SK-N-SH treated with all-trans-retinoic acid at 6 μM for 48 hours (cell line): ENCODE measurements around the gene FAM222B.

Source experiments
- ATAC-seq: fragments of 200-7000 bp; cut with Tn5 transposase; 3 replicates; pipeline ENCODE4 v1.9.1; 2020; ENCODE audit warnings: mild to moderate bottlenecking, moderate library complexity
- ARNTL ChIP-seq: fragments of 450-650 bp; formaldehyde crosslinking; IDR thresholded peaks from 2 replicates; pipeline ENCODE4 v1.5.0; 2020; ENCODE audit warnings: low read depth, mild to moderate bottlenecking, moderate library complexity, borderline replicate concordance
- BACH2 ChIP-seq: fragments of 250-450 bp; sonication (Bioruptor Pico); IDR thresholded peaks from 2 replicates; pipeline ENCODE4 v1.9.0; 2021; ENCODE audit warnings: mild to moderate bottlenecking, borderline replicate concordance
- CSDC2 ChIP-seq: fragments of 250-450 bp; sonication (Bioruptor Pico); IDR thresholded peaks from 2 replicates; pipeline ENCODE4 v1.5.0; 2020; ENCODE audit warnings: mild to moderate bottlenecking, moderate library complexity
- CSRNP3 ChIP-seq: fragments of 250-450 bp; sonication (Bioruptor Pico); IDR thresholded peaks from 2 replicates; pipeline ENCODE4 v1.5.1; 2021; ENCODE audit warnings: mild to moderate bottlenecking, moderate library complexity
- ESRRG ChIP-seq: fragments of 250-450 bp; sonication (Bioruptor Pico); IDR thresholded peaks from 2 replicates; pipeline ENCODE4 v1.6.1; 2021; ENCODE audit warnings: mild to moderate bottlenecking
- GLIS3 ChIP-seq: fragments of 250-450 bp; sonication (Bioruptor Pico); IDR thresholded peaks from 2 replicates; pipeline ENCODE4 v1.5.0; 2020; ENCODE audit warnings: mild to moderate bottlenecking, moderate library complexity
- ISL1 ChIP-seq: fragments of 250-450 bp; sonication (Bioruptor Pico); IDR thresholded peaks from 2 replicates; pipeline ENCODE4 v2.1.2; 2022; ENCODE audit warnings: mild to moderate bottlenecking, moderate library complexity
- PATZ1 ChIP-seq: fragments of 250-450 bp; sonication (Bioruptor Pico); IDR thresholded peaks from 2 replicates; pipeline ENCODE4 v1.8.0; 2020; ENCODE audit warnings: mild to moderate bottlenecking, moderate library complexity, borderline replicate concordance
- PPARA ChIP-seq: fragments of 250-450 bp; sonication (Bioruptor Pico); IDR thresholded peaks from 2 replicates; pipeline ENCODE4 v1.5.0; 2020; ENCODE audit warnings: mild to moderate bottlenecking, borderline replicate concordance
- RARB ChIP-seq: fragments of 250-450 bp; sonication (Bioruptor Pico); IDR thresholded peaks from 2 replicates; pipeline ENCODE4 v1.8.0; 2021; ENCODE audit warnings: mild to moderate bottlenecking, moderate library complexity
- SNAI2 ChIP-seq: fragments of 250-450 bp; sonication (Bioruptor Pico); IDR thresholded peaks from 2 replicates; pipeline ENCODE4 v1.5.0; 2020; ENCODE audit warnings: mild to moderate bottlenecking, moderate library complexity
- TCF4 ChIP-seq: fragments of 250-450 bp; sonication (Bioruptor Pico); IDR thresholded peaks from 2 replicates; pipeline ENCODE4 v1.8.0; 2021; ENCODE audit warnings: mild to moderate bottlenecking, moderate library complexity, borderline replicate concordance
- TSHZ2 ChIP-seq: fragments of 250-450 bp; sonication (Bioruptor Pico); IDR thresholded peaks from 2 replicates; pipeline ENCODE4 v1.5.0; 2020; ENCODE audit warnings: mild to moderate bottlenecking, moderate library complexity
- ZC3H10 ChIP-seq: fragments of 250-450 bp; sonication (Bioruptor Pico); IDR thresholded peaks from 2 replicates; pipeline ENCODE4 v1.5.1; 2021; ENCODE audit warnings: mild to moderate bottlenecking, moderate library complexity
- ZFP3 ChIP-seq: fragments of 250-450 bp; sonication (Bioruptor Pico); IDR thresholded peaks from 2 replicates; pipeline ENCODE4 v1.5.0; 2020; ENCODE audit warnings: mild to moderate bottlenecking, moderate library complexity
- ZNF565 ChIP-seq: fragments of 450-650 bp; formaldehyde crosslinking; conservative IDR thresholded peaks from 2 replicates; pipeline ENCODE4 v1.5.0; 2020; ENCODE audit warnings: low read depth, mild to moderate bottlenecking, moderate library complexity
- ZNF70 ChIP-seq: fragments of 450-650 bp; formaldehyde crosslinking; IDR thresholded peaks from 2 replicates; pipeline ENCODE4 v1.5.0; 2020; ENCODE audit warnings: mild to moderate bottlenecking, moderate library complexity
- ZNF8 ChIP-seq: fragments of 450-650 bp; formaldehyde crosslinking; IDR thresholded peaks from 2 replicates; pipeline ENCODE4 v1.5.0; 2020; ENCODE audit warnings: mild to moderate bottlenecking, moderate library complexity
- TF ChIP-seq, protein P1 (sequence below): fragments of 250-450 bp; sonication (Bioruptor Pico); IDR thresholded peaks from 2 replicates; pipeline ENCODE4 v1.8.0; 2021; ENCODE audit warnings: low read depth, mild to moderate bottlenecking, moderate library complexity, borderline replicate concordance
- TF ChIP-seq, protein P2 (sequence below): fragments of 250-450 bp; sonication (Bioruptor Pico); IDR thresholded peaks from 2 replicates; pipeline ENCODE4 v1.5.1; 2020; ENCODE audit warnings: low read depth, mild to moderate bottlenecking, moderate library complexity

FAM222B gene

DNA sequence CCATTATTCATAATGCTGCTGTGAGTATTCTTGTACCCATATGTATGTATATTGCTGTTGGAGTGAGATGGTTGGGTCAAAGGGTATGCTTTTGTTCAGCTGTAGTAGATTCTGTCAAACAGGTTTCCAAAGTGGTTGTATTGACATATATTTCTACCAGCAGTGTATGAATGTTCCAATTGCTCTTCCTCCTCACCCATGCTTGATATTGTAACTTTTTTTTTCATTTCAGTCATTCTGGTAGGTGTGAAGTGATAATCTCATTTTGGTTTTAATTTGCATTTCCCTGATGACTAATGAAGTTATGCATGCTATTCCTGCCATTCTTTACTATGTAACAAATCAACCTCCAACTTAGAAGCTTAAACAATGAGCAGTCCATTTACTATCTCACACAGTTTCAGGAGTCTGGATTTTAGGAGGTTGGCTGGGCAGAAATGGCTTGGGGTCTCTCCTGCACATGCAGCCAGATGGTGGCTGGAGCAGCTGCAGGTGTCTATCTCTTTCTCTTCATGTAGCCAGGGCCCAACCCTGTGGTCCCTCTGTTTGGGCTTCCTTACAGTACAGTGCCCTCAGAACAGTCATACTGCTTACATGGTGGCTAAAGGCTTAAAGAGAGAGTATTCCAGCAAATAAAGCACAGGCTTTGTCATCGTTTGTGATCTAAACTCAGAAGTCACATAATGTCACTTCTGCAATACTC is 33.4 kb upstream of the FAM222B start:
- ATAC-seq: no peak
- no peak for TF ChIP-seq TCF4 (CRISPR knock-in tag)
- no peak for TF ChIP-seq RARB (CRISPR knock-in tag)
- TF ChIP-seq GLIS3 (CRISPR knock-in tag): no peak
- no peak for TF ChIP-seq ESRRG
- TF ChIP-seq CSRNP3 (CRISPR knock-in tag): no peak

DNA sequence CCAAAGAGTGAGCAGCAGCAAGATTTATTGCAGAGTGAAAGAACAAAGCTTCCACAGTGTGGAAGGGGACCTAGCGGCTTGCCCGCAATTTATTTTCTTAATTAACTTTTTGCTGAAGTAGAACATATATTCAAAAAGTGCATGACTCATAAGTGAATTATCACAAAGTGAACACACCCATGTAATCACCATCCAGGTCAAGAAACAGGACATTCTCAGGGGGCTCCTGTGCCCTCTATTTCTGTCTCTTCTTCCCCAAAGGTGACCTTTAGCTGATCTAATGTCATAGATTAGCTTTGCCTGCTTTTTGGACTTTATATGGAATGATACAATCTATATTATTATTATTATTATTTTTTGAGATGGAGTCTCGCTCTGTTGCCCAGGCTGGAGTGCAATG is 32.2 kb upstream of the FAM222B start:
- ATAC-seq: no peak
- TF ChIP-seq, protein P1, sequence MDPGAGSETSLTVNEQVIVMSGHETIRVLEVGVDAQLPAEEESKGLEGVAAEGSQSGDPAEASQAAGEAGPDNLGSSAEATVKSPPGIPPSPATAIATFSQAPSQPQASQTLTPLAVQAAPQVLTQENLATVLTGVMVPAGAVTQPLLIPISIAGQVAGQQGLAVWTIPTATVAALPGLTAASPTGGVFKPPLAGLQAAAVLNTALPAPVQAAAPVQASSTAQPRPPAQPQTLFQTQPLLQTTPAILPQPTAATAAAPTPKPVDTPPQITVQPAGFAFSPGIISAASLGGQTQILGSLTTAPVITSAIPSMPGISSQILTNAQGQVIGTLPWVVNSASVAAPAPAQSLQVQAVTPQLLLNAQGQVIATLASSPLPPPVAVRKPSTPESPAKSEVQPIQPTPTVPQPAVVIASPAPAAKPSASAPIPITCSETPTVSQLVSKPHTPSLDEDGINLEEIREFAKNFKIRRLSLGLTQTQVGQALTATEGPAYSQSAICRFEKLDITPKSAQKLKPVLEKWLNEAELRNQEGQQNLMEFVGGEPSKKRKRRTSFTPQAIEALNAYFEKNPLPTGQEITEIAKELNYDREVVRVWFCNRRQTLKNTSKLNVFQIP (CRISPR knock-in tag): no peak
- no peak for TF ChIP-seq CSRNP3 (CRISPR knock-in tag)
- TF ChIP-seq SNAI2: no peak
- TF ChIP-seq ZNF70 (CRISPR knock-in tag): no peak
- no peak for TF ChIP-seq ZFP3
- no peak for TF ChIP-seq RARB (CRISPR knock-in tag)
- no peak for TF ChIP-seq PATZ1 (CRISPR knock-in tag)
- no peak for TF ChIP-seq GLIS3 (CRISPR knock-in tag)
- TF ChIP-seq BACH2 (CRISPR knock-in tag): no peak
- no peak for TF ChIP-seq ISL1 (CRISPR knock-in tag)
- TF ChIP-seq ZC3H10 (CRISPR knock-in tag): no peak
- TF ChIP-seq ZNF8 (CRISPR knock-in tag): no peak
- TF ChIP-seq TCF4 (CRISPR knock-in tag): no peak
- TF ChIP-seq ZNF565 (CRISPR knock-in tag): no peak
- no peak for TF ChIP-seq CSDC2 (CRISPR knock-in tag)
- no peak for TF ChIP-seq TSHZ2
- TF ChIP-seq PPARA: no peak
- TF ChIP-seq, protein P2, sequence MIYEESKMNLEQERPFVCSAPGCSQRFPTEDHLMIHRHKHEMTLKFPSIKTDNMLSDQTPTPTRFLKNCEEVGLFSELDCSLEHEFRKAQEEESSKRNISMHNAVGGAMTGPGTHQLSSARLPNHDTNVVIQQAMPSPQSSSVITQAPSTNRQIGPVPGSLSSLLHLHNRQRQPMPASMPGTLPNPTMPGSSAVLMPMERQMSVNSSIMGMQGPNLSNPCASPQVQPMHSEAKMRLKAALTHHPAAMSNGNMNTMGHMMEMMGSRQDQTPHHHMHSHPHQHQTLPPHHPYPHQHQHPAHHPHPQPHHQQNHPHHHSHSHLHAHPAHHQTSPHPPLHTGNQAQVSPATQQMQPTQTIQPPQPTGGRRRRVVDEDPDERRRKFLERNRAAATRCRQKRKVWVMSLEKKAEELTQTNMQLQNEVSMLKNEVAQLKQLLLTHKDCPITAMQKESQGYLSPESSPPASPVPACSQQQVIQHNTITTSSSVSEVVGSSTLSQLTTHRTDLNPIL (CRISPR knock-in tag): no peak
- TF ChIP-seq ARNTL (CRISPR knock-in tag): no peak
- TF ChIP-seq, all 23 proteins: peak for 0
